ENCODE measurements around the gene ASTL.

- TF ChIP-seq CTCF (IDR thresholded peaks at IDR 0.05; ENCODE audit: insufficient read depth, low read length) (no peak), REST (IDR thresholded peaks at IDR 0.05; ENCODE audit: insufficient replicate concordance, low read depth) (no peak), POLR2AphosphoS5 (IDR thresholded peaks at IDR 0.05; ENCODE audit: low read depth) (no peak), SPI1 (IDR thresholded peaks at IDR 0.05; ENCODE audit: borderline replicate concordance, low read depth) (no peak), GABPA (IDR thresholded peaks at IDR 0.05; ENCODE audit: low read depth) (no peak)
These were observed 6.2 kb downstream of the ASTL start for GRCh38 chr2:96131813-96132745.

Measured in HL-60 (cell line).